Muscle layer of duodenum (tissue), 2 donors: ENCODE results near the gene TAAR1.
A peak's percentile ranks its signal among the peaks of the same experiment; 100 is the strongest.
"Not testable (repeated sequence)": the region's sequence is repeated elsewhere in the genome, so short reads cannot be mapped to it uniquely, and the experiment has no call there.

Source experiments
- H3K27ac ChIP-seq: one replicate; pipeline ENCODE4 v1.7.0; 2013; ENCODE audit warnings: mild to moderate bottlenecking, low read length
- H3K27me3 ChIP-seq: one replicate; pipeline ENCODE4 v1.7.0; 2013; ENCODE audit warnings: low read depth, mild to moderate bottlenecking, control low read depth, low read length
- H3K36me3 ChIP-seq, 2 donors: one replicate each; pipeline ENCODE4 v1.7.0; 2013; ENCODE audit warnings: low read length in 2 of 2, control low read depth in 1 of 2, mild to moderate bottlenecking in 1 of 2; ENCODE audit not compliant: insufficient read depth in 2 of 2, control insufficient read depth in 1 of 2
- H3K4me1 ChIP-seq, 2 donors: one replicate each; pipeline ENCODE4 v1.7.0; 2013; ENCODE audit warnings: low read length in 2 of 2, mild to moderate bottlenecking in 2 of 2, control low read depth in 1 of 2, moderate library complexity in 1 of 2; ENCODE audit not compliant: insufficient read depth in 2 of 2, control insufficient read depth in 1 of 2
- H3K4me3 ChIP-seq, 2 donors: one replicate each; pipeline ENCODE4 v1.7.0; 2013; ENCODE audit warnings: low read length in 2 of 2, low read depth in 1 of 2, mild to moderate bottlenecking in 1 of 2
- H3K9me3 ChIP-seq, 2 donors: one replicate each; pipeline ENCODE4 v1.7.0; 2013; ENCODE audit warnings: low read length in 2 of 2, control low read depth in 1 of 2, mild to moderate bottlenecking in 1 of 2; ENCODE audit not compliant: control insufficient read depth in 1 of 2
- donor health status: healthy.

TAAR1 gene

DNA sequence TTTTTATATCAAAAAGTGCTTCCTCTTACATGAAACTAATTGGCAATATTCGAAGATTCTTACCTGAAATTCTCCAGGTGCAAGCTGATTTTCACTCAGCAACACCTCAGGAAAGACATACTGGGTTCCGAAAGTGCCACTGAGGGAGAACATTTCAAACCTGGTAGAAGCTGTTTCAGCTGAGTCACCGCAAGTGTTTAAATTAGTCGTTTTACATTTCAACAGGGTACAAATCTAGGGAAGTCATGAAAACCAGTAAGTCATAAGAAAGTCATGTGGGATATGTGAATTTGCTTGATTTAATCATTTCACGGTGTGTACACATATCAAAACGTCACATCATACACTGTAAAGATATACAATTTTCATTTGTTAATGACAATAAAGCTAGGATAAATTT, 25.3 kb upstream of the TAAR1 start:
- no peaks in the 10 kb centered on the region for H3K9me3 ChIP-seq
- no peaks in the 10 kb centered on the region for H3K36me3 ChIP-seq
- no peak overlapping the region for H3K27ac ChIP-seq
- no peaks in the 10 kb centered on the region for H3K27me3 ChIP-seq
- no peaks in the 10 kb centered on the region for H3K4me1 ChIP-seq
- no peak overlapping the region for H3K4me3 ChIP-seq

DNA sequence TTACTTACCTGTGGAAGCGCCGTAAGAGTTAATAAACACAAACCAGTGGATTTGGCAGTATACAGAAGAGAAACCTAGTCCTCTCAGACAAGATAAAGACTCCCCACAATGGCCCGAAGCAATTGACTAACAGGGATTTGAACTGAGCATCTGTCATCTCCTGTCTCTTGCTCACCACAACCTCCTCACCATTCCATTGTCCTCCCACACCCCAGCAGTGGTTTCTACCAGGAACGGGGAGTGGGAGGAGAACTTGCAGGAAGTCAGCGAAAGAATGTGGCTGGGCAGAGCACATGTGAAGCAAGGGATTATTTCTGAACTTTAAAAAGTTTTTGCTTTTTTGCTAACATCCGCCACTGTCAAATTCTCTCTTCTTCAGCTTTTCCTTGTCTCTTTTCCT, 24.6 kb upstream of the TAAR1 start:
- no peak overlapping the region for H3K4me3 ChIP-seq
- no peaks in the 10 kb centered on the region for H3K36me3 ChIP-seq
- H3K9me3 ChIP-seq: no peaks in the 10 kb centered on the region
- H3K4me1 ChIP-seq: no peaks in the 10 kb centered on the region
- no peak overlapping the region for H3K27ac ChIP-seq
- no peaks in the 10 kb centered on the region for H3K27me3 ChIP-seq

DNA sequence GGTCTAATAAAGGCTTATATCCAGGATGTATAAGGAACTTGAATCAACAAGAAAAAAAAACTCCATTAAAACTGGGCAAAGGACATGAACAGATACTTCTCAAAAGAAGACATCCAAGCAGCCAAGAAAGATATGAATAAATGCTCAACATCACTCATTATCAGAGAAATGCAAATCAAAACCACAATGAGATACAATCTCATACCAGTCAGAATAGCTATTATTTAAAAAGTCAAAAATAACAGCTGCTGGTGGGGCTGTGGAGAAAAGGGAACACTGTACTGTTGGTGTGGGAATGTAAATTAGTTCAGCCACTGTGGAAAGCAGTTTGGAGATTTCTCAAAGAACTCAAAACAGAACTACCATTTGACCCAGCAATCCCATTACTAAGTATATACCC, 20.1 kb upstream of the TAAR1 start:
- not testable (repeated sequence) for H3K9me3 ChIP-seq, H3K36me3 ChIP-seq, H3K27ac ChIP-seq, H3K4me3 ChIP-seq, H3K27me3 ChIP-seq, H3K4me1 ChIP-seq

DNA sequence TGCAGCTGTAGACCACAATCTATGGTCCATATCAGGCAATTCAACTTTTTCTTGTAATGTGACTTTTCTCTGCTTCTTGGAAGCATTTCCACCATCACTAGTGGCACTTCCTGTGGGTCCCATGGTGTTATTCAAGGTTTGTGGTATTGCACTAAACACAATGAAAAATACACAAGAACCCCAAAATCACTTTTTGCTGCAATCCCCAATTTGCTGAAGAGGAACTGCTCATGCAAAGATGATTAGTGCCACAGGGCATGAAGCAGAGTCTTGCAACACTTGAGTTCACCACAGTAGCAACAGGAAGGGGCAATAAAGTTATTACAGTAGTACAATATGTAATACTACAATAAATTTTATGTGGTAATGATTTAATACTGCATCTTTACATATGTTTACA, 16.8 kb upstream of the TAAR1 start:
- Histone ChIP-seq H3K4me1 (no peaks in the 10 kb centered on the region), H3K4me3 (no peak overlapping the region), H3K36me3 (no peaks in the 10 kb centered on the region), H3K9me3 (no peaks in the 10 kb centered on the region), H3K27me3 (no peaks in the 10 kb centered on the region), H3K27ac (no peak overlapping the region)

DNA sequence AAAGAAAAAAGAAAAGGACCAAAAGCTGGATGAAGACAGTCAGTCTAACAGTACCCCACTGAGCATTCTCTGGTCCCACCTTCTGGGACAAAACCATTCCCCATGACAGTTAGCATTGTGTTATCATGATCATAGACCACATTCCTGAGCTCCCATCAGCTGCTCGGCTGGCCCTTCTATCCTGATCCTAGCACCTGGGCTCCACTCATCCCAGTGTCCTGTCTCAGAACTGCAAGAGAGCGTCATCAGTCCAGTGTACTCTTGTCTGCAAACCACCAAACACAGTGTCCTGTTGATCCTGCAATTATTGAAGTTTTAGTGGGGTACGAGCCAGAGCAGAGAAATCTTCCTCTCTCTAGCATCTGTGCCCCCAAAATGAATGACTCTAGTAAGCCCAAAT, 16.0 kb upstream of the TAAR1 start:
- Histone ChIP-seq H3K4me1 (no peaks in the 10 kb centered on the region), H3K27me3 (no peaks in the 10 kb centered on the region), H3K9me3 (no peaks in the 10 kb centered on the region), H3K36me3 (no peaks in the 10 kb centered on the region), H3K27ac (no peak overlapping the region), H3K4me3 (no peak overlapping the region)

DNA sequence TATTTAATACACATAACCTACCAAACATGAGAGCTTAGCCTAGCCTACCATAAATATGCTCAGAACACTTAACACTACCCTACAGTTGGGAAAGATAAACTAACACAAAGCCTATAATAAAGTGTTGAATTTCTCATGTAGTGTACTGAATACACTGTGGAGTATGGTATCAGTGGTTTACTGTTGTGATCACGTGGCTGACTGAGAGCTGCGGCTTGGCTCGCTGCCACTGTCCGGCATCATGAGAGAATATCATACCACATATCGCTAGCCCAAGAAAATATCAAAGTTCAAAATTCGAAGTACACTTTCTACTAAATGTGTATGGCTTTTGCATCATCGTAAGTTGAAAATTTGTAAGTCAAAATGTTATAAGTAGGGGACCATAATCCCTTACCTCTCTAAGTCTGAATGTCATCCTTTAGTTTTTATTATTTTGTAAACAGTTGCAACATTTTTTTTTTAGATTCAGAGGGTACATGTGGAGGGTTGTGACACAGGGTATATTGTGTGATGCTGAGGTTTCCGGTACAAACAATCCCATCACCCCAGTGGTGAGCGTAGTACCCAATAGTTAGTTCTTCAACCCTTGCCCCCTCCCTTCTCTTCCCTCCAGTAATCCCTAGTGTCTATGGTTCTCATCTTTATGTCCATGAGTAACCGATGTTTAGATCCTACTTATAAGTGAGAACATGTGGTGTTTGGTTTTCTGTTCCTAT, 14.6 kb upstream of the TAAR1 start:
- Histone ChIP-seq H3K4me1 (peaks cover 0 to 4% of the 10 kb centered on the region in 2 donors), H3K27ac (no peak overlapping the region), H3K4me3 (no peak overlapping the region), H3K36me3 (no peaks in the 10 kb centered on the region), H3K27me3 (no peaks in the 10 kb centered on the region), H3K9me3 (no peaks in the 10 kb centered on the region)

DNA sequence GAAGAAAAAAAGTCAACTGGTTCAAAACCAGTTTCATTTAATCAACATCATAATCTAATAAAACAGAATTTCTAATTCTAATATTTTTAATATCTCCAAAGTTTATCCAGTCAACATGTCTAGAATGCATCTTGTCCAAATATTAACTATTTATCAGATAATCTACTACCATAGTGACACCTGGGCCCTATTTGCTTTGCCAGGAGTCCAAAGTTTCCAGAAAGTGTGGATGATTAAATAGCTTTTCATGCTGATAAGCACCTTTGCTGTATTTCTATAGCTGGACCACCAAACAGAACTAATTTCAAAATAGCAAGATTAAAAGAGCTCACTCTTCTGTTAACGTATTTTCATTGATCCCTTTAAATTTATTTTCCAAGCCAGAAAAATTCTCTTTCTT, 12.3 kb upstream of the TAAR1 start:
- Histone ChIP-seq H3K4me3 (no peak overlapping the region), H3K27ac (no peak overlapping the region)

DNA sequence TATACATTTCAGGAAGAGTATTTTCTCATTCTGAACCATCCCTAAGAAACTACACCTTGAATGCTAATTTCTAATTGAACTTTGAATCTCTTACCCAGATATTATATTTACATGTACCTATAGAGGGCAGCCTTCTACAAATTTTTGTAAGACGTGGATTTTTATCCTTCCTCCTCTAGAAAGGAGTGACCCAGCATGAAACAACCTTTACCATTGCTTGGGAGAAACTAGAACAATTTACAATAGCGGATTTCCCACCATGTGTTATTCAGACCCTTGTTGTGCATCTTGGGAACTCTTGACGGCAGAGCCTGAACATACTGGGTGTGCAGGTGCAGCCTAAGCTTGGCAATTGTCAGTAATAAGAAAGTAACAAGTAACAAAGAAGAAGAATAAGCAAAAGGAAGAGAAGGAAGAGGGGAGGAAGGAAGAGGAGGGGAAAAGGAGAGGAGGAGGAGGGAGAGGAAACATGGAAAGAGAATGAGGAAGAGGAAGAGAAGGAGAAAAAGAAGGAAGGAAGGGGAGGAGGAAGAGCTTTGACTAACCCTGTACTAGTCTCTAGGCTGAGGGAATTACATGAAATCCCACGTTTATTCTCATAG, 10.8 kb upstream of the TAAR1 start:
- Histone ChIP-seq H3K36me3 (no peaks in the 10 kb centered on the region), H3K4me3 (peak overlapping the region in 1 of 2 donors; percentile 14), H3K9me3 (no peaks in the 10 kb centered on the region), H3K27ac (no peak overlapping the region), H3K4me1 (peaks cover 0 to 4% of the 10 kb centered on the region in 2 donors), H3K27me3 (no peaks in the 10 kb centered on the region)

More for the DNA sequence above, 12.3 kb upstream of the TAAR1 start:
- no peaks in the 10 kb centered on the region for H3K27me3 ChIP-seq
- H3K9me3 ChIP-seq: no peaks in the 10 kb centered on the region
- H3K4me1 ChIP-seq: peaks cover 0 to 4% of the 10 kb centered on the region in 2 donors
- H3K36me3 ChIP-seq: no peaks in the 10 kb centered on the region

DNA sequence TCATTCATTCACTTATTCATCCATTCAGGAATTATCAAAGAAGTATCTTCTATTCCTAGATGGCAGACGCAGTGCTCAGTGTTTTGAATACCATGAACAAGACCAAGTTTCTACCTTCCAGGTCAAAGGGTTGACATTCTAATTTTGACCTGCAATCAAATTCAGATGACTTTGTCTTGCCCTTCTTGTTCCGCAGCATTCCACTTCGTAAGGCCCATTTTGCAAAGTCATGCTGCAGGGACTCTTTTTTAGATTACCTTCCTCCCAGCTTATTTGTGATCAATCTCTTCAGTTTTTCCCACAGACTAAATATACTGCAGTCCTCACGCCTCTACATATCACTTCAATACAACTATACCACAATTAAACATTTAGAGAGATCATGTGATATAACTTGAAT, 7.1 kb upstream of the TAAR1 start:
- no peaks in the 10 kb centered on the region for H3K36me3 ChIP-seq
- H3K4me1 ChIP-seq: peaks cover 0 to 4% of the 10 kb centered on the region in 2 donors
- no peaks in the 10 kb centered on the region for H3K27me3 ChIP-seq
- H3K27ac ChIP-seq: no peak overlapping the region
- no peak overlapping the region for H3K4me3 ChIP-seq
- no peaks in the 10 kb centered on the region for H3K9me3 ChIP-seq

DNA sequence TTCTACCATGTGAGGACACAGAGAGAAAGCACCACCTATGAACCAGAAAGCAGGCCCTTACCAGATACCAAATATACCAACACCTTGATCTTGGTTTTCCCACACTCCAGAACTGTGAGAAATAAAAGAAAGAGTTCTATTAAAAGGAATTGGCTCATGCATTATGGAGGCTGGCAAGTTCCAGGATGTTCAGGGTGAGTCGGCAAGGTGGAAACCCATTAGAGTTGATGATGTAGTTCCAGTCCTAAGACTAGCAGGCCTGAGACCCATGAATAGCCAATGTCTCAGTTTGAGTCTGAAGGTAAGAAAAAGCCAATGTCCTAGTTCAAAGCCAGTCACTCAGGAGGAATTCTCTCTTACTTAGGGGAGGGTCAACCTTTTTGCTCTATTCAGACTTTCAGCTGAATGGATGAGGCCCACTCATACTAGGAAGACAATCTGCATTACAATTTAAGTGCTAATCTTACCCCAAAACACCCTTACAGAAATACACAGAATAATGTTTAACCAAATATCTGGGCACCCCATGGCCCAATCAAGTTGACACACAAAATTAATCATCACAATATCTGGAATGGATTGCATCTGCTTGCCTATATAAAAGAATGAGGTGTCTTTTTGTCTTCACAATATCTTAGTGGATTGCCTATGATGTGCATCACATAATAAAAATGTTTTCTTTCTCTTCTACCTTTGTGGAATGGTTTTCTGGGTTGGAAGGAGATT, 5.5 kb upstream of the TAAR1 start:
- no peaks in the 10 kb centered on the region for H3K27me3 ChIP-seq
- H3K36me3 ChIP-seq: no peaks in the 10 kb centered on the region
- H3K27ac ChIP-seq: no peak overlapping the region
- no peaks in the 10 kb centered on the region for H3K9me3 ChIP-seq
- no peaks in the 10 kb centered on the region for H3K4me1 ChIP-seq
- H3K4me3 ChIP-seq: no peak overlapping the region

DNA sequence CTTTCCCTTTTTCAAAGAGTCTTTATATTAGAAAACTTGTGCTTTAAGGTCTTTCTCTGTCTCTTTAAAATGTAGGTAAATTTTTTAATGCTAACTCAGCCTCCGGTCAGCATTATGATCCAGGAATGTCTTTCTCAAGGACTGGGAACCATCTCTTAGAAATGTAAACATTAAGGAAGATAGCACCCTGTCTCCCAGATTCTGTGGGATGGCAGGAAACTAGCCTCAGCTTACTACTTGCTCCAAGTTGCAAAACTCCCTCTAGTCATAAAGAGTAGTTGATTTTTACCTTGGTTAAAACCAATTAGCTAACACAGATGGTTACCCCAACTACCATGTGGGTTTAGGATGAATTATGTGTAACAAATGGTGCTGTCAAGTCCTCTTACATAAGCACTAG, 4.7 kb upstream of the TAAR1 start:
- Histone ChIP-seq H3K4me3 (no peak overlapping the region), H3K27me3 (no peaks in the 10 kb centered on the region), H3K36me3 (no peaks in the 10 kb centered on the region), H3K9me3 (no peaks in the 10 kb centered on the region), H3K27ac (no peak overlapping the region), H3K4me1 (no peaks in the 10 kb centered on the region)
